Measurements from ENCODE around the gene KRTCAP2.
"Not testable (repeated sequence)": the region's sequence is repeated elsewhere in the genome, so short reads cannot be mapped to it uniquely, and the experiment has no call there.

The KRTCAP2 gene

GRCh38 chr1:155196103-155196892, 23.2 kb upstream of the KRTCAP2 start:
- TF ChIP-seq CTCF (IDR thresholded peaks at IDR 0.05) (no peak), ZFX (IDR thresholded peaks at IDR 0.05; ENCODE audit: borderline replicate concordance) (no peak)
- peak overlapping the region; percentile 93; the same call in 1 of the 2 replicates for H3K27ac ChIP-seq

- H3K27ac ChIP-seq, result peak overlapping the region; percentile 93
- no peak for TF ChIP-seq ZFX (IDR thresholded peaks at IDR 0.05; ENCODE audit: borderline replicate concordance)
- TF ChIP-seq CTCF (IDR thresholded peaks at IDR 0.05), result no peak
These were observed 22.3 kb upstream of the KRTCAP2 start for GRCh38 chr1:155195201-155196102.

- peak overlapping the region; percentile 93 for H3K27ac ChIP-seq
These were observed 20.8 kb upstream of the KRTCAP2 start for GRCh38 chr1:155193991-155194240.

- no peak for TF ChIP-seq ZFX (IDR thresholded peaks at IDR 0.05; ENCODE audit: borderline replicate concordance)
- peak; percentile 100 for TF ChIP-seq CTCF (IDR thresholded peaks at IDR 0.05)
- H3K27ac ChIP-seq, result peak overlapping the region; percentile 93
These were observed 20.3 kb upstream of the KRTCAP2 start for GRCh38 chr1:155193275-155193990.

- peak overlapping the region; percentile 93 for H3K27ac ChIP-seq
- no peak for TF ChIP-seq ZFX (IDR thresholded peaks at IDR 0.05; ENCODE audit: borderline replicate concordance)
- no peak for TF ChIP-seq CTCF (IDR thresholded peaks at IDR 0.05)
These were observed 19.5 kb upstream of the KRTCAP2 start for GRCh38 chr1:155192346-155193274.

- H3K27ac ChIP-seq, result peak overlapping the region; percentile 93; the same call in 1 of the 2 replicates
- TF ChIP-seq ZFX (IDR thresholded peaks at IDR 0.05; ENCODE audit: borderline replicate concordance) (no peak), CTCF (IDR thresholded peaks at IDR 0.05) (no peak)
These were observed 18.8 kb upstream of the KRTCAP2 start for GRCh38 chr1:155191904-155192303.

GRCh38 chr1:155189926-155190325, 16.8 kb upstream of the KRTCAP2 start:
- not testable (repeated sequence) for H3K27ac ChIP-seq

Data from 22Rv1 (cell line).